ENCODE results near the gene MYO16.
"Not testable (repeated sequence)": the region's sequence is repeated elsewhere in the genome, so short reads cannot be mapped to it uniquely, and the experiment has no call there.

The MYO16 gene

DNA sequence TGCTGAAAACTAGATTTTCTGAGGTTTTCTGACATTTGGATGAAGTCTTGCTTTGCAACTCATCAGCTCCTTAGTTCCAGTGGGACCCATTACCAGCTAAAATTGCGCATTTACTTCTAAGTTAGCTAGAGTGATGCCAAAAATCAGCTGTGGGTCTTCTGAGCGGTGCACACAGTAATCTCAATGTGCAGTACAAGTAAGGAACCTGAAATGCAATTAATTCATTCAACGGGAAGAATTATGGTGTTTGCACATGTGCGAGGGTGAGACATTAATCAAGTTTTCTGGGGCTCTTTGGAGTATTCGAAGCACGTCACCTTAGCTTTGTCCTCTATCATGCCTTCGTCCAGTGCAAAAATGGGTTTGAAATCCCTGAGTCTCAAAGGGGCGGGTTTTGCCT lies 146.2 kb downstream of the MYO16 start:
- TF ChIP-seq, protein P1, sequence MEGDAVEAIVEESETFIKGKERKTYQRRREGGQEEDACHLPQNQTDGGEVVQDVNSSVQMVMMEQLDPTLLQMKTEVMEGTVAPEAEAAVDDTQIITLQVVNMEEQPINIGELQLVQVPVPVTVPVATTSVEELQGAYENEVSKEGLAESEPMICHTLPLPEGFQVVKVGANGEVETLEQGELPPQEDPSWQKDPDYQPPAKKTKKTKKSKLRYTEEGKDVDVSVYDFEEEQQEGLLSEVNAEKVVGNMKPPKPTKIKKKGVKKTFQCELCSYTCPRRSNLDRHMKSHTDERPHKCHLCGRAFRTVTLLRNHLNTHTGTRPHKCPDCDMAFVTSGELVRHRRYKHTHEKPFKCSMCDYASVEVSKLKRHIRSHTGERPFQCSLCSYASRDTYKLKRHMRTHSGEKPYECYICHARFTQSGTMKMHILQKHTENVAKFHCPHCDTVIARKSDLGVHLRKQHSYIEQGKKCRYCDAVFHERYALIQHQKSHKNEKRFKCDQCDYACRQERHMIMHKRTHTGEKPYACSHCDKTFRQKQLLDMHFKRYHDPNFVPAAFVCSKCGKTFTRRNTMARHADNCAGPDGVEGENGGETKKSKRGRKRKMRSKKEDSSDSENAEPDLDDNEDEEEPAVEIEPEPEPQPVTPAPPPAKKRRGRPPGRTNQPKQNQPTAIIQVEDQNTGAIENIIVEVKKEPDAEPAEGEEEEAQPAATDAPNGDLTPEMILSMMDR (conservative IDR thresholded peaks at IDR 0.05; ENCODE audit: low read depth, low read length) = no peak
- H3K4me3 ChIP-seq (ENCODE audit: low read depth, low read length) = no peak overlapping the region
- DNase-seq (ENCODE audit: low read depth) = no peak

DNA sequence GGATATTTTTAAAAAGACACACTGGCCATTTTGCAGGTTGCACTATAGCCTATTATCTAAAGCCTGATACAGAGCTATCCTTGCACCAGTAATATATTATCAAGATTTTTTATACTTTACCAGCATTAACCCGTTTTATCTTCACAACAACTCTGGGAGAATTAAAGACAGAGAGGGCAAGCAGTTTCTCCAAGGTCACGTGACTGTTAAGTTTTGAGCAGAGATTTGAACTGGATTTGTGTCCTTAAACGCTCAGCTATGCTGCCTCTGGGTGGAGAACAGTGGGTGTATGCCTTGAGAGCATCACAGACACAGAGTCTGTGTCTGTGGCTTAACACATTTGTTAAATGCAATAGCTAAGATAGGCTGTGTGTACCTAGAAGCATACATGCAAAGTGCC lies 147.2 kb downstream of the MYO16 start:
- no peak overlapping the region for H3K4me3 ChIP-seq (ENCODE audit: low read depth, low read length)
- TF ChIP-seq, protein P1 (conservative IDR thresholded peaks at IDR 0.05; ENCODE audit: low read depth, low read length) = no peak
- no peak for DNase-seq (ENCODE audit: low read depth)

DNA sequence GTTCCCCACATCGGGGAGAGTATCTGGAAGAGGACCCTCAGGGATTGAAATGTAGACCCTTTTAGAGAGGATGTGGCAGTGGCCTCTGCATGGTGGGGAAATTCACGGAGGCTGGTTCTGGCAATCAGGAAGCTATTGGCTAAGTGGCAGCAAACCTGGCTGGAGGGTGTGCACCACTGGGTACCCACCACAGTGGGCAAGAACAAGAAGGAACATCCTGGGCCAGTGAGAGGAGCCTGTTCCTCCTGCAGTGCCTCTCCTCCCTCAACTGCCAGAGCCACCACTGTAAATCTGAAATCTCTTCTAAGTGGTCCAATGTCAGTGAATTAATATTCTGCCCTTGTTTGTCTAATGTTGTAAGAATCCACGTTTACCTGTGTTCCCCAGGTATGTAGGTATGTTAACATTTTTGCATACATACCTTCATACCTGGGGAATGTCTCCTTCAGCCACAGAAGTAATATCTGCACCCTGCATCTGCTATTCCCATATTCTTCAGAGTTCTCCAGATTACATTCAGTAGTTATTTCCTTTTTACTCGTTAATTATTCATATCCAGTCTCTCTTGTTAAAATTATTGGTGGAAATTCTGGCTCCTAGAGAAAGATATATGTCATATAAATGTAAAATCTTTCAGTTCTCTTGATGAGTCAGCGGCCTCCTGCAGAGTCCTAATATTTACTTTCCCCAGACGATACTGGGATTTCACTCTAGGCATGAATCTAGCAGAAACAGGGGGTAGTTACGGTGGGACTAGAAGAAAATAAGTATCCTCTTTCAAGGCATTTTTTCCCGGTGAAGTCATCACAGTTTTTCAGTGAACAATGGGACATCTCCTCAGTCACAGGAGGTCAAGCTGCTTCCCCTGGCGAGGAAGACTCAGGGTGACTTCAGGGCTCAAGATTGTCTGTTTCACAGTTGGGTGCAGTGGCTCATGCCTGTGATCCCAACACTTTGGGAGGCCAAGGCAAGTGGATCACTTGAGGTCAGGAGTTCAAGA lies 148.3 kb downstream of the MYO16 start:
- TF ChIP-seq, protein P1 (conservative IDR thresholded peaks at IDR 0.05; ENCODE audit: low read depth, low read length) = no peak
- no peak overlapping the region for H3K4me3 ChIP-seq (ENCODE audit: low read depth, low read length)
- peak; percentile 86 for DNase-seq (ENCODE audit: low read depth)

DNA sequence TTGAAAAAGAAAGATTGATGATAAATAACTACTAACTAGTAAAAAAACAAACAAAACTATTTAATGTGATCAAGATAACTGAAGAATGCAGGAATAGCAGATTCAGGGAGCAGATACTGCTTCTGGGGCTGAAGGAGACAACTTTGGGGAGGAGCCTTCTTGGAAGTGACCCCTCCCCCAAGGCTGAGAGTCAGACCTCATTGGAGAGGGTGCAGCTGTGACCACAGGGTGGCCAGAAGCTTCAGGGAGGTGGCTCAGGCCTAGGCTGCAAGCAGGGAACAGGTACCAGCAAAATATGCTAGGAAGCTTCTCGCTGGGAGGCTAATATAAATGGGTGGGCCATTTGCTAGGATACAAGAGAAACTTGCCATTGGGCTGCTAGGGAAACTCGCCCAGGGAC lies 149.9 kb downstream of the MYO16 start:
- no peak for DNase-seq (ENCODE audit: low read depth)
- H3K4me3 ChIP-seq (ENCODE audit: low read depth, low read length) = no peak overlapping the region
- TF ChIP-seq, protein P1 (conservative IDR thresholded peaks at IDR 0.05; ENCODE audit: low read depth, low read length) = no peak

DNA sequence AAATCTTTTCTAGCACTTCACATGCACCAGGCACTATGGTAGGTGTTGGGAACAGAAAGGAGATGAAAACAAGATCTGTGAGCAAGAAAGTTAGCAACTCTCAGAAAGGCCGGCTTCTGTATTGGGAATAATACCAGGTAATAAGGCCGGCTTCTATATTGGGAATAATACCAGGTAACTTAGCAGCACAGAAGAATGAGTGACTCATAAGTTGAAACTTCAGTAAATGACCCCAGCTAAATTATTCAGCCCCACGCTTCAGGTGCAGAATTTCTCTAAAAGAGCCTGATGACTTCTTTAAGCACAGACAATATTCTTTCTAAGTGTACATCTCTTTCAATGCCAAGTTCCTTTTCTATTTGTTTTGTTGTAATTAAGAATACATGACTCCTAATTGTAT lies 151.3 kb downstream of the MYO16 start:
- TF ChIP-seq, protein P1 (conservative IDR thresholded peaks at IDR 0.05; ENCODE audit: low read depth, low read length) = no peak
- no peak overlapping the region for H3K4me3 ChIP-seq (ENCODE audit: low read depth, low read length)
- DNase-seq (ENCODE audit: low read depth) = no peak

DNA sequence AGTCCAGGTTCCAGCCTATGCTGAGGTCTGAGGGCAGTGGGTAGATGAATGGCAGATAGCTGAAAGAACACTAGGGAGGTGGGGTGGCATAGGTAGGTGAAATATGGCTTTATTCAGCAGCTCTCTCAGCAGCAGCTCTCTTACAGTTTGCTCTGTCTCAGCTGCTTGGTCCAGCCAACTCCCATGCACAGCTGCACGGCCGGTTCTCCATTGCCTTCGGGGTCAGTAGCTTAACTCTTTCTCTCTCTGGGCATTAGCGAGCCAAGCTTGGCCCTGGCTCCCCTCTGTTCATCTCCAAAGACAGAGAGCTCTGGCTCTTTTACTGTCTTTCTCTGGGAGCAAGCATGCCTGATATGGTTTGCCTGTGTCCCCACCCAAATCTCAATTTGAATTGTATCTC lies 151.9 kb downstream of the MYO16 start:
- TF ChIP-seq, protein P1 (conservative IDR thresholded peaks at IDR 0.05; ENCODE audit: low read depth, low read length) = no peak
- no peak overlapping the region for H3K4me3 ChIP-seq (ENCODE audit: low read depth, low read length)

DNA sequence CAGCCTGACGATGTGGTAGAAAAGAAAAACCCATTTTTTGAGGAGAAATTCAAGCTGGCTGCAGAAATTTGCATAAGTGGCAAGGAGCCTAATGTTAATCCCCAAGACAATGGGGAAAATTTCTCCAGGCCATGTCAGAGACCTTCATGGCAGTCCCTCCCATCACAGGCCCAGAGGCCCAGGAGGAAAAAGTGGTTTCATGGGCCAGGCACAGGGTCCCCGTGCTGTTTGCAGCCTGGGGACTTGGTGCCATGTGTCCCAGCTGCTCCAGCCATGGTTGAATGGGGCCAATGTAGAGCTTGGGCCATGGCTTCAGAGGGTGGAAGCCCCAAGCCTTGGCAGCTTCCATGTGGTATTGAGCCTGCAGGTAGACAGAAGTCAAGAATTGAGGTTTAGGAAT lies 153.1 kb downstream of the MYO16 start:
- H3K4me3 ChIP-seq (ENCODE audit: low read depth, low read length); DNase-seq (ENCODE audit: low read depth): not testable (repeated sequence)

More for the DNA sequence above, 151.9 kb downstream of the MYO16 start:
- no peak for DNase-seq (ENCODE audit: low read depth)
